ENCODE results near the gene HERC3.

GRCh38 chr4:88742561-88742960 is 150.3 kb downstream of the HERC3 start:
- no peak for TF ChIP-seq CTCF (IDR thresholded peaks at IDR 0.05)
- TF ChIP-seq POLR2A (IDR thresholded peaks at IDR 0.05): no peak

Measured in testis (tissue), 2 donors.